HG03064 (cell line): ENCODE results near the gene CEACAM19.
"Not testable (repeated sequence)": the region's sequence is repeated elsewhere in the genome, so short reads cannot be mapped to it uniquely, and the experiment has no call there.

Experiments used
- ATAC-seq: cut with Tn5 transposase; IDR thresholded peaks from one replicate; pipeline ENCODE4 v1.9.1; 2021; ENCODE audit warnings: low read depth; ENCODE audit not compliant: unreplicated experiment

Gene CEACAM19

GRCh38 chr19:44672226-44672625 is 944 bp downstream of the CEACAM19 start:
- ATAC-seq, result no peak

GRCh38 chr19:44673510-44673909 is 2.2 kb downstream of the CEACAM19 start:
- ATAC-seq, result no peak

GRCh38 chr19:44675521-44675920 is 4.2 kb downstream of the CEACAM19 start:
- no peak for ATAC-seq

GRCh38 chr19:44677019-44677811 is 5.9 kb downstream of the CEACAM19 start:
- no peak for ATAC-seq

- ATAC-seq, result no peak
Observed at GRCh38 chr19:44680536-44680935, 9.3 kb downstream of the CEACAM19 start.

- ATAC-seq, result no peak
Observed at GRCh38 chr19:44681992-44682790, 10.9 kb downstream of the CEACAM19 start.

GRCh38 chr19:44682807-44683206 is 11.5 kb downstream of the CEACAM19 start:
- no peak for ATAC-seq

GRCh38 chr19:44683434-44684210 is 12.3 kb downstream of the CEACAM19 start:
- ATAC-seq, result no peak

- not testable (repeated sequence) for ATAC-seq
Observed at GRCh38 chr19:44684396-44684795, 13.1 kb downstream of the CEACAM19 start.

GRCh38 chr19:44684892-44685863 is 13.9 kb downstream of the CEACAM19 start:
- ATAC-seq, result no peak

- no peak for ATAC-seq
Observed at GRCh38 chr19:44685877-44686276, 14.6 kb downstream of the CEACAM19 start.

- ATAC-seq, result no peak
Observed at GRCh38 chr19:44686896-44687295, 15.6 kb downstream of the CEACAM19 start.

- no peak for ATAC-seq
Observed at GRCh38 chr19:44687888-44688287, 16.6 kb downstream of the CEACAM19 start.

GRCh38 chr19:44689290-44690130 is 18.2 kb downstream of the CEACAM19 start:
- no peak for ATAC-seq

- ATAC-seq, result no peak
Observed at GRCh38 chr19:44690131-44690440, 18.8 kb downstream of the CEACAM19 start.

- no peak for ATAC-seq
Observed at GRCh38 chr19:44692379-44692721, 21.1 kb downstream of the CEACAM19 start.

- no peak for ATAC-seq
Observed at GRCh38 chr19:44694184-44694579, 22.9 kb downstream of the CEACAM19 start.

GRCh38 chr19:44696939-44697669 is 25.8 kb downstream of the CEACAM19 start:
- no peak for ATAC-seq

GRCh38 chr19:44697670-44698034 is 26.4 kb downstream of the CEACAM19 start:
- ATAC-seq, result no peak
